ENCODE measurements around the gene SOCS3.
A peak's percentile ranks its signal among the peaks of the same experiment; 100 is the strongest.

The SOCS3 gene

DNA sequence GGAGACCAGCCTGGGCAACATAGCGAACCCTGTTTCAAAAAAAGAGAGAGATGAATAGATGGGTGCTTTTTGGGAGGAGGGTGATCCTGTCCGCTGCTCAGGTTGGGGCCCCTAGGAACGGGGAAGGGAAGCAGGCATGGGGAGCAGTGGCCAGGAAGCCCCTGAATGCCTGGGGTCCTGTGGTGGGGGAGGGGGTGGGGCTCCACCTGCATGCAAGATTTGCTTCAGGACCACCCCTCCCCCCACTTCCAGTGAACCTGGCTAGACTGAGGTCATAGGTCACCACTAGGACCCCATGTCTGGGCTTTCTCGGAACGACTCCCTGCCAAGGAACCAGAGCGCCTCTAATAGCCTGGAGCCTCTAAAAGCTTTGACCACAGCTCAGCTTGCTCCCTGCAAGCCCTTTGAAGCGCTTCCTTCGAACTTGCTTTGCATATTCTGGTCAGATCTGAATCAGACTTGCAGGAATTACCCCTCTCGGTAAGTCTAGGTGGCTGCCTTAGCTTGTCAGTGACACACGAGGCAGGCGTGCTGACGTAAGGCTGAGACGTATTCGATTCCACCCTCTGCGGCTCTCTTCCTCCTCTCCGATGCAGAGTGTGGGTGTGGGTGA is 3.7 kb downstream of the SOCS3 start:
- peak overlapping the region; percentile 61 for H3K27ac ChIP-seq (ENCODE audit: low read depth, low read length)
- no peaks in the 10 kb centered on the region for H3K9me3 ChIP-seq (ENCODE audit: low read length)
- peak overlapping the region in 1 of 2 donors; percentile 1 for H3K4me3 ChIP-seq (ENCODE audit: low read depth in 1 of 2, low read length in 2 of 2)
- H3K27me3 ChIP-seq (ENCODE audit: control insufficient read depth in 1 of 2, insufficient read depth in 2 of 2, low read length in 2 of 2), result no peaks in the 10 kb centered on the region
- H3K36me3 ChIP-seq (ENCODE audit: insufficient read depth, low read length), result peaks cover 15% of the 10 kb centered on the region
- H3K4me1 ChIP-seq (ENCODE audit: insufficient read depth, low read length), result peaks cover 48% of the 10 kb centered on the region
- no peak overlapping the region for H3K9ac ChIP-seq (ENCODE audit: low read length)

GRCh38 chr17:78355701-78356100 is 4.2 kb downstream of the SOCS3 start:
- peak overlapping the region in 1 of 2 donors; percentile 1 for H3K4me3 ChIP-seq (ENCODE audit: low read depth in 1 of 2, low read length in 2 of 2)
- peaks cover 15% of the 10 kb centered on the region for H3K36me3 ChIP-seq (ENCODE audit: insufficient read depth, low read length)
- no peaks in the 10 kb centered on the region for H3K9me3 ChIP-seq (ENCODE audit: low read length)
- H3K9ac ChIP-seq (ENCODE audit: low read length), result no peak overlapping the region
- peaks cover 53% of the 10 kb centered on the region for H3K4me1 ChIP-seq (ENCODE audit: insufficient read depth, low read length)
- no peaks in the 10 kb centered on the region for H3K27me3 ChIP-seq (ENCODE audit: control insufficient read depth in 1 of 2, insufficient read depth in 2 of 2, low read length in 2 of 2)
- peak overlapping the region; percentile 61 for H3K27ac ChIP-seq (ENCODE audit: low read depth, low read length)

DNA sequence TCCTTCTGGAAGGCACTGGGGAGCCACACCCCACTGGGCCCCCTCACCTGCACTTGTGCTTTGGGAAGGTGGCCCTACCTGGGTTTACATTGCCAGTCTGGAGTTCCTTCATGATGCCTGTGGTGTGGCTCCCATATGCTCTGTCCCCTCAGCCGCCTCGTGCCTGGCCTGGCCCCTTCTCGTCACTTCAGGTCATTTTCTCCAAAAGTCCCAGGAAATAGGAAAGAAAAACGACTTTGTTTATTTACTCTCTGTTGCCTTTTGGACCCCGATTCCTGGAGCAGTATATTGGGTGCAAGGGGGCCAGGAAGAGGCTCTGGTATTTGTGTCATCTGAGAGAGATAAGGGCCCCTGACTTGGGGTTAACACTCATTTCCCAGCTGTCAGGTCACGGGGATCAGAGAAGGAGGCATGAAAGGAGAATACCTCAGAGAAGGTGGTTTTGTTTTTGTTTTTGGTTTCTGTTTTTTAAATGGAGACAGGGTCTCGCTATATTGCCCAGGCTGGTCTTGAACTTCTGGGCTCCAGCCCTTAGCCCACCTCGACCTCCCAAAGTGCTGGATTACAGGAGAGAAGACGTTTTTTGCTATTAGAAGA is 4.7 kb downstream of the SOCS3 start:
- peak overlapping the region; percentile 61 for H3K27ac ChIP-seq (ENCODE audit: low read depth, low read length)
- H3K4me1 ChIP-seq (ENCODE audit: insufficient read depth, low read length), result peaks cover 59% of the 10 kb centered on the region
- no peak overlapping the region for H3K4me3 ChIP-seq (ENCODE audit: low read depth in 1 of 2, low read length in 2 of 2)
- H3K27me3 ChIP-seq (ENCODE audit: control insufficient read depth in 1 of 2, insufficient read depth in 2 of 2, low read length in 2 of 2), result no peaks in the 10 kb centered on the region
- H3K9me3 ChIP-seq (ENCODE audit: low read length), result no peaks in the 10 kb centered on the region
- peaks cover 15% of the 10 kb centered on the region for H3K36me3 ChIP-seq (ENCODE audit: insufficient read depth, low read length)
- H3K9ac ChIP-seq (ENCODE audit: low read length), result no peak overlapping the region

DNA sequence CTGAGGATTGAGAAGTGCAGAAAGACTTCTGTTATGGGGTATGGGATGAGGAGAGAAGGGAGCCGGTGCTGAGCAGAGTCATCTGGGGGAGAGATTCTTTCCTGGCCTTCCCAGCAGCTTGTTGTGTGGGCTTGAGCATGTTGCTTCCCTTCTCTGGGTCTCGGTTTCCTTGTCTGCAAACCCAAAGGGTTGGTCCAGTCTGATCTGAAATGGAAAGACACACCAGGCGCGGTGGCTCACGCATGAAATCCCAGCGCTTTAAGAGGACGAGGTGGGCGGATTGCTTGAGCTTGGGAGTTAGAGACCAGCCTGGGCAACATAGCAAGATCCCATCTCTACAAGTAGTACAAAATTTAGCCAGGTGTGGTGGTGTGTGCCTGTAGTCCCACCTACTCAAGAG is 6.0 kb downstream of the SOCS3 start:
- Histone ChIP-seq H3K9ac (ENCODE audit: low read length) (peak overlapping the region; percentile 63), H3K4me1 (ENCODE audit: insufficient read depth, low read length) (peaks cover 60% of the 10 kb centered on the region), H3K9me3 (ENCODE audit: low read length) (no peaks in the 10 kb centered on the region), H3K36me3 (ENCODE audit: insufficient read depth, low read length) (peaks cover 15% of the 10 kb centered on the region), H3K4me3 (ENCODE audit: low read depth in 1 of 2, low read length in 2 of 2) (peak overlapping the region in 1 of 2 donors; percentile 50), H3K27ac (ENCODE audit: low read depth, low read length) (peak overlapping the region; percentile 93), H3K27me3 (ENCODE audit: control insufficient read depth in 1 of 2, insufficient read depth in 2 of 2, low read length in 2 of 2) (no peaks in the 10 kb centered on the region)

GRCh38 chr17:78351449-78352006 is 8.3 kb downstream of the SOCS3 start:
- Histone ChIP-seq H3K9me3 (ENCODE audit: low read length) (no peaks in the 10 kb centered on the region), H3K9ac (ENCODE audit: low read length) (peak overlapping the region; percentile 56), H3K36me3 (ENCODE audit: insufficient read depth, low read length) (no peaks in the 10 kb centered on the region), H3K4me3 (ENCODE audit: low read depth in 1 of 2, low read length in 2 of 2) (peak overlapping the region in 1 of 2 donors; percentile 55), H3K4me1 (ENCODE audit: insufficient read depth, low read length) (peaks cover 46% of the 10 kb centered on the region), H3K27ac (ENCODE audit: low read depth, low read length) (peak overlapping the region; percentile 99), H3K27me3 (ENCODE audit: control insufficient read depth in 1 of 2, insufficient read depth in 2 of 2, low read length in 2 of 2) (no peaks in the 10 kb centered on the region)

DNA sequence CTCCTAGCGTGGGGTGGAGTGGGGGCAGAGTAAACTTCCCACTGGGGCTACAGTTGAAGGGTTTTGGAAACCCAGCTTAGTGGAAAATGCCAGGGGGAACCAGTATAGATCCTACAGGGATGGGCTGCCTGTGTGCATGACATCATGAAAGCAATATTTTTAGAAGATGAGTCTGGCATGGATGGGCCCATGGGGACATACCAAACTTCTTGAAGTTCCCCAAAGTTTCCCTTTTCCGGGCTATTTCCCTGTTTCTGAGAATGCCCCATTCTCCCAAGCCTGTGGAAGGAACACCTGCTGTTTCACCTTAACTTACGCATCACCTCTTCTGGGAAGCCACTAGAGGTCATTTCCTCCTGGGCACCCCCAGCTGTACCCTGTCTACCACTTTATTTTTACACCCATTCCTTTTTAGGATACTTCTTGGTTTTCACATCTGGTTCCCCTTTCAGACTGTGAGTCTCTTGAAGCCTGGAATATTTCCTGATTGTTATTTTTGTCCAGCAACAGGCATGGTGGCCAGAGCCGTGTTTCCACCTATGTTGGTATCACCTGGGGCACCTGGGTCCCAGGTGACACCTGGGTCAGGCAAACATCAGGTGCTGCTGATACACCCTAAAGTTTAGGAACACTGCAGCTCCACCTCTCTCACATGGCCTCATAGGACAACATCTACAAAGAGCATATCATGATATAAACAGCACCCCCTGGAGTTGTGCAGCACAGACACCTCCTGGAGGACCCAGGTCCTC is 9.8 kb downstream of the SOCS3 start:
- Histone ChIP-seq H3K9me3 (ENCODE audit: low read length) (no peaks in the 10 kb centered on the region), H3K9ac (ENCODE audit: low read length) (no peak overlapping the region), H3K27me3 (ENCODE audit: control insufficient read depth in 1 of 2, insufficient read depth in 2 of 2, low read length in 2 of 2) (no peaks in the 10 kb centered on the region), H3K4me1 (ENCODE audit: insufficient read depth, low read length) (peaks cover 38% of the 10 kb centered on the region), H3K4me3 (ENCODE audit: low read depth in 1 of 2, low read length in 2 of 2) (no peak overlapping the region), H3K27ac (ENCODE audit: low read depth, low read length) (peak overlapping the region; percentile 37), H3K36me3 (ENCODE audit: insufficient read depth, low read length) (no peaks in the 10 kb centered on the region)

- peaks cover 43% of the 10 kb centered on the region for H3K4me1 ChIP-seq (ENCODE audit: insufficient read depth, low read length)
- no peak overlapping the region for H3K9ac ChIP-seq (ENCODE audit: low read length)
- no peak overlapping the region for H3K4me3 ChIP-seq (ENCODE audit: low read depth in 1 of 2, low read length in 2 of 2)
- H3K27me3 ChIP-seq (ENCODE audit: control insufficient read depth in 1 of 2, insufficient read depth in 2 of 2, low read length in 2 of 2), result no peaks in the 10 kb centered on the region
- no peaks in the 10 kb centered on the region for H3K9me3 ChIP-seq (ENCODE audit: low read length)
- no peaks in the 10 kb centered on the region for H3K36me3 ChIP-seq (ENCODE audit: insufficient read depth, low read length)
- H3K27ac ChIP-seq (ENCODE audit: low read depth, low read length), result no peak overlapping the region
These were observed 11.7 kb downstream of the SOCS3 start for GRCh38 chr17:78348055-78348770.

DNA sequence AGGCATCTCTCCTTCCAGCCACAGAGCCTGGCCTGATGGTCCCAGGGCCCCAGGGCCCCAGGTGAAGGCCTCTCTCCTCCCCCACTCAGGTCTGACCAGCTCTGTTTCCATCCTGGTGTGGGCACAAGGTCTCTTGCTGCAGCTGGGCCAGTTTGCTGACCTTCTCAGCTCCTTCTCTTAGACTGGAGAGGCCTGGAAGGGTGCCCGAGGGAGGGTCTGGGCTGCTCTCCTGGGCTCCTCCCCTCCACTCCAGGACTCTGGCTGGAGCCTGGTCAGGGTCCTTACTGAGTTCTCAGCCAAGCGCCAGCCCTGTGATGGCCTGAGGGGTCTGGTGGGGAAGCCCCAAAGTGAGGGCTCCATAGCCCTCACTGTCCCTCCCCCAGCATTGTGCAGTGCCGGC is 12.4 kb downstream of the SOCS3 start:
- no peak overlapping the region for H3K27ac ChIP-seq (ENCODE audit: low read depth, low read length)
- H3K4me1 ChIP-seq (ENCODE audit: insufficient read depth, low read length), result peaks cover 46% of the 10 kb centered on the region
- no peak overlapping the region for H3K4me3 ChIP-seq (ENCODE audit: low read depth in 1 of 2, low read length in 2 of 2)
- H3K36me3 ChIP-seq (ENCODE audit: insufficient read depth, low read length), result no peaks in the 10 kb centered on the region
- no peaks in the 10 kb centered on the region for H3K27me3 ChIP-seq (ENCODE audit: control insufficient read depth in 1 of 2, insufficient read depth in 2 of 2, low read length in 2 of 2)
- H3K9me3 ChIP-seq (ENCODE audit: low read length), result no peaks in the 10 kb centered on the region
- H3K9ac ChIP-seq (ENCODE audit: low read length), result no peak overlapping the region

DNA sequence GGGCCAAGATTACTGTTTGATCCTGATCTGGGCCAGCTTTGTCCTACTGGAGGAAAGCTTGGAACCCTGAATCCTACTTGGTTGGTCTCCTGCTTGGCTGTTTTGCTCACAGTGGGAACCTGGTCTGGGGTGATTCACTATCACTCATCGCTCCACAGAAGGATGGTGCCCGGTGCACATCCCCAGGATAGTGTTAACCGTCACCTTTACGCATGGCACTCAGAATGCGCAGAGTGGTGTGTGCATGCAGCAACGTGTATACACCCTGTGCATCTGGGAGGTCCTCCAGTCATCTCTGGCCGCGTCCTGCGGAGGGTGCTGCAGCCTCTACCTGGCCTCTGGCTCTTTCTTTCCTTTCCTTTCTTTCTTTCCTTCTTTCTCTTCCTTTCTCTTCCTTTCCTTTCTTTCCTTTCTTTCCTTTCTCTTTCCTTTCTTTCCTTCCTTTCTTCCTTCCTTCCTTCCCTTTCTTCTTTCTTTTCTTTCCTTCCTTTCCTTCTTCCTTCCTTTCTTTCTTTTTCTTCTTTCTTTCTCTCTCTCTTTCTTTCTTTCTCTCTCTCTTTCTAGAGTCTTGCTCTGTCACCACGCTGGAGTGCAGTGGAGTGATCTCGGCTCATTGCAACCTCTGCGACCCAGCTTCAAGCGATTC is 13.1 kb downstream of the SOCS3 start:
- H3K4me1 ChIP-seq (ENCODE audit: insufficient read depth, low read length), result peaks cover 43% of the 10 kb centered on the region

DNA sequence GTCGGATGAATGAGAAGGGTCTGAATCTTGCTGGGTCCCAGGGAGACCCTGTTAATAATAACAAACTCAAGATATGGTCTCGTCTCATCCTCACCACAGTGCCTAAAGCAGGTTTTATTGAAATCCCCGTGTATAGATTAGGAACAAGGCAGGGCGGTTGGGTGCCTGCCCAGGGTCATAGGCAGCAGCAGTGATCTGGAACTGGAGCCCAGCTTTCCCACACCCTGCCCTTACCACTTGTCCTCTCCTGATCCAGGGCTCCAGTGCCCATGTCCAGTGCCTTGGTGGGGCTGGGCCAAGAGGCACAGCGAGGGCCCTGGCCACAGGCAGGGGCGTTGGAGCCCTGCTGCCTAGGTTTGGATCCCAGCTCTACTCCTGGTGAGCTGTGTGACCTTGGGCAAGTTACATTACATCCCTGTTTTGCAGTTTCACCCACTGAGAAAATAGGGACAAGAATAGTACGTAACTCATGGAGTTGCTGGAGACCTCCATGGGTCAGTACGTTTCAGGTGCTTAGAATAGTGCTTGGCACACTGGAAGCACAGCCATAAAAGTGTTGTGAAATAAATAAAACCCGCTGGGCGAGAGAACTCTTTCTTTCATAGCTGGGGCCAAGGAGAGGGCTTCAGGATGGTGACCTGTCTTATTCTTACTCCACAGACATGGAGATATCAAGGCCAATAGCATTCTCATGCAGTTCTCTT is 13.9 kb downstream of the SOCS3 start:
- Histone ChIP-seq H3K9me3 (ENCODE audit: low read length) (no peaks in the 10 kb centered on the region), H3K27me3 (ENCODE audit: control insufficient read depth in 1 of 2, insufficient read depth in 2 of 2, low read length in 2 of 2) (no peaks in the 10 kb centered on the region), H3K27ac (ENCODE audit: low read depth, low read length) (no peak overlapping the region), H3K4me1 (ENCODE audit: insufficient read depth, low read length) (peaks cover 35% of the 10 kb centered on the region), H3K9ac (ENCODE audit: low read length) (no peak overlapping the region), H3K4me3 (ENCODE audit: low read depth in 1 of 2, low read length in 2 of 2) (no peak overlapping the region), H3K36me3 (ENCODE audit: insufficient read depth, low read length) (no peaks in the 10 kb centered on the region)

More for the DNA sequence above, 13.1 kb downstream of the SOCS3 start:
- Histone ChIP-seq H3K4me3 (ENCODE audit: low read depth in 1 of 2, low read length in 2 of 2) (no peak overlapping the region), H3K9ac (ENCODE audit: low read length) (no peak overlapping the region), H3K27ac (ENCODE audit: low read depth, low read length) (no peak overlapping the region), H3K9me3 (ENCODE audit: low read length) (no peaks in the 10 kb centered on the region), H3K36me3 (ENCODE audit: insufficient read depth, low read length) (no peaks in the 10 kb centered on the region), H3K27me3 (ENCODE audit: control insufficient read depth in 1 of 2, insufficient read depth in 2 of 2, low read length in 2 of 2) (no peaks in the 10 kb centered on the region)
